HG03066 (cell line): ENCODE data around the gene APBA3.
"Not testable (repeated sequence)": the region's sequence is repeated elsewhere in the genome, so short reads cannot be mapped to it uniquely, and the experiment has no call there.

Experiments used
- ATAC-seq: cut with Tn5 transposase; IDR thresholded peaks from one replicate; pipeline ENCODE4 v1.9.1; 2021; ENCODE audit warnings: low read depth; ENCODE audit not compliant: unreplicated experiment

The APBA3 gene

DNA sequence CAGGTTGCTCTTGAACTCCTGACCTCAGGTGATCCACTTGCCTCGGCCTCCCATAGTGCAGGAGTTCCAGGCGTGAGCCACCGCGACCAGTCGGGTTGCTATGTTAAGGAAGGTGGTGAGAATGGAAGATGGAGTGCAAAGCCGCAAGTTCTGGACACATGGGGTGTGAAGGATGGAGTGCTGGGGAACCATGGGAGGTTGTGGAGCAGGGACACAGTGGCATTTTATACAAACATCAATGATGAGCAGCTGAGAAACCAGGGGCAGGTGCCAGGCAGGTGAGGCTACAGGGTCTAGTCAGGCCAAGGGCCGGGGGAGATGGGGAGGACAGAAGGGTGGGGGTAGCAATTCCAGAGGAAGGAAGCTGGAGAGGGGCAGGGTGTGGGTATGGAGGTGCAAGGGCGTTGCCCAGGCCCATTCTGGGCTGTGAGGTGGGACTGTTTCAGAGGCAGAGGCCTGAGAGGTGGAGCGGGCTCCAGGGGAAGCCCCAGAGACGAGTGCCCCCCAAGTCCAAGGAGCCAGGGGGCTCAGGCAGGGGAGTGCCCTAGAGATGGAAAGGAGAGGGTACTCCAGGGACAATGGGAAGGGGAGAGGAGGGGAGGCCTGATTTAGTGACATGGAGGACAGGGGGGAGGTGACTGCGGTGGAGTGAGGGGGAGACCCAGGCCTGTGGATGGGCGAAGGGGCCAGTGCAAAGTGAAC lies 12.5 kb upstream of the APBA3 start:
- ATAC-seq, result no peak

DNA sequence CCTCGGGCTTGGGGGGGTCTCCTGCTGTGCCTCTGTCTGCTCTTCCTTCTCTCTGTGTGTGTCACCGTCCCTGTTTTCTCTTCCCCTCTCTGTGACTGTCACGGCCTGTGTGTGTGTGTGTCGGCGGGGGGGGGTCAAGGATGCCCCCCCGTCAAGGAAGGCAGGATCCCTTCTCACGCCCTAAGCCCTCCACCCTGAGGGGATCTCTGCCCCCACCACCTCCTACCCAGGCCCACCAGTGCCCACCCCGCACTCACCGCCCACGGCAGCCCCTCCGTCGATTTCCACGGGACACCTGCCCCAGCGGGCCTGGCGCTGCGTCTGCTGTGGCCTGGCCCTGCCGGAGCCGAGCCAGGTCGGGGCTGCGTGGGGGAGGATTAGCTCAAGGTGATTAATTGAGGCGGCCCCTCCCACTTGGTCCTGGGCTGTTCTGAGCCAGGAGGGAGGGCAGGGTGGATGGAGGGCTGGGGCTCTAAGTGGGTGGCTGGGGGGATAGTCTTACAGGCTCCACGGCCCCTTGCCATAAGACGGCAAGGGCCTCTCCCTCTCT lies 10.5 kb upstream of the APBA3 start, which contains the start of gene RAX2:
TSS of gene RAX2 (minus strand) at position 323 of the 550 bp plus-strand sequence. CDS start 486 bp downstream, outside the sequence.
- no peak for ATAC-seq

DNA sequence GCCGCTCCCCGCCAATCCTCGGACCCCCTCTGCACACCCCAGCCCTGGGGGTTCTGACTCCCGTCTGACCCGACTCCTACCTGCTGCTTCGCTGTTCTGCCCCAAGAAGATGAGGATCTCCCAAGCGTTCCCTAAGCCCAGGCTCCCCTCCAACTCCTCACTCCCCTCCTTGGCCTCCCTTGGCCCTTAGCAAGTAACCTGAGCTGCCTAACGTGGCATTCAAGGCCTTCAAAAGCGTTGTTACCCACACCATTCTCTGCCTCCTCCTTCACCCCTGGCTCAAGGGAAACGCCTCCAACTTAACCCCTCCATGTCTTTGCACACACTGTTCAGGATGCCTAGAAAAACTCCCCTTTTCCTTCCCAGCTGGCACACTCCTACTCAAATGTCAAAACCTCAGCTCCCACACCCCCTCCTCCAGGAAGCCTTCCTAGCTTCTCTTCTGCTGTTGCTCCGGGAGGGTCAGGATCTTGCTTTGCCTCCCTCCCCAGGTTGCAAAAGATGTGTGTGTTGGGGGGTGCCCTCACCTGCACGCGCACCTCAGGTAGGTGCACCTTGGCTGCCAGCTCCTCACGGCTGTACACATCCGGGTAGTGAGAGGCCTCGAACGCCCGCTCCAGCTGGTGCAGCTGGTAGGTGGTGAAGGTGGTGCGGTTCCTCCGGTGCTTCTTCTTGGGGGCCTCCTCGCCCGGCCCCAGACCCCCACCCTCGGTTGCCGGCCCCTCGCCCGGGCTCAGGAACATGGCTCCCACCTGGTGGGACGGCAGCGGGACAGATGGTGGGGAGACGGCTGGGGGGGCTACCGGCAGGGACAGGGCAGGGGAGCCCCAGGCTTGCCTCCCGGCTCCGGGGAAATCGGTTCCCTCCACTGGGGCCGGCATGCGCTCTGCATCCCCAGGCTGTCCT lies 9.8 kb upstream of the APBA3 start:
- no peak for ATAC-seq

DNA sequence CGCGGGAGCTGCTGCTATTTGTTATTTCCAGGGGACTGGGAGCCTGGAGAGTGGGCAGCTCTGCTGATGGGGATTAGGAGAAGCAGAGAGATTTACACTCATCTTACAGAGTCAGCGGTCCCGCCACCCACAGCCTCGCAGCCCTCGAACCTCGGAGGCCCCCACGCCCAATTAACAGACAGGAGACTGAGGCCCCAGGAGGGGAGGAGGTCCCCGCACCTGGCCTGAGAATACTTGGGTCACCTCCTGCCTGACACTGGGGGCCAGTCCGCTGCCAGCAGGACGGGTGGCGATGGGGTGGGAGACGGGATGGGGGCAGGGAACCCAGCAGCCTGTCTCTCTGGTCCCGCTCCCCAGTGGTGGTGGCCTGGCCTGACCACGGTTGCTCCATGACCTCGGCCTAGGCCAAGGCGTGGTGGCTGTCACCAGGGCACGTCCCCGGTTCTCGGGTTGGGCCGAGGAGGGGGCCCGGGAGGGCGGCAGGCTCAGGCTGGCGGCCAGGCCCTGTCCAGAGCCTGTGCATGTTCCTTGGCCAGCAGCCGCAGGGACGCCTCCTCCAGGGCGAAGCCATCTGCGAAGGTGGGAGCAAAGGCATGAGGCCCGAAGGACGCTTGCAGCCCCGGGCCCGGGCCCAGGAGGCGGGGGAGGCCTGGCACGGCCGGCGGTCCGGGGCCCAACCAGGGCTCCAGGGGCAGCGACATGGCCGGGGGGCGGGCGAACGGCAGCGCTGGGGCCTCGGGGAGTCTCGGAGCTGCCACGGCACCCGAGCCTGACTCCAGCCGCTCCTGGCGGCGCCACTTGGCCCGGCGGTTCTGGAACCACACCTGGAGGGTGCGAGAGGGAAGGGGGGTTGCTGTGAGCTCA lies 8.9 kb upstream of the APBA3 start:
- ATAC-seq, result no peak

DNA sequence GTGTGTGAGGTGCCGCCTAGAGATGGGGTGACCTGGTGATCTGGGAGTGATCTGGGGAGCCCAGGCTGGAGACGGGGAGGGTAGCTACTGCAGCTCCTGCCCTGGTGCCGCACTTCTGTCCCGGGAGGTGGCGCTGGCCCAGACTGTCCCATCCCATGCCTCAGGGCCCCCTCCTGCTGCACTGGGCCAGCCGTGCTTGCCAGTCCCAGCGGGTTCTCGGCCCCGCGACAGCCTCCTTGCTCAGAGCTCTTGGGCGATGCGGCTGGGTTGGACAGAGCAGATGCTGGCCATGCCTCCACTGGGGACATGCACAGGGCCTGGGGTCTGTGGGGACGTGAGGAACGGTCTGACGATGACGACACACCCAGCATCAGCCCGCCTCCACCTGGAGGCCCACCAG lies 8.0 kb upstream of the APBA3 start:
- ATAC-seq, result no peak

DNA sequence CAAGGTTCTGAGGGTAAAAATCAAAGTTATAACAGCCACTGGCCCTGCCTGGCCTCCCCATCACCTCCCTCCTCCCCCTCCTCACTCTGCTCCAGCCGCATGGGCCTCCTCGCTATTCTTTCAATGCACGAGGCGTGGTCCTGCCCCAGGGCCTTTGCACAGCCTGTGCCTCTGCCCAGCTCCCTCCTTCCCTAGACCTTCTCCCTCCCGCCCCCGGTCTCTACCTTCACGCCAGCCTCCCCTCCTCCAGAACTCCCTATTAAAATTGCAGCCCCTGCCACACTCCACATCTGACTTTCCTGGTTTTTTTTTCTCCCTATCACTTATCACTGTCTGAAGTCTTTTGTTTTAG lies 7.2 kb upstream of the APBA3 start:
- no peak for ATAC-seq

DNA sequence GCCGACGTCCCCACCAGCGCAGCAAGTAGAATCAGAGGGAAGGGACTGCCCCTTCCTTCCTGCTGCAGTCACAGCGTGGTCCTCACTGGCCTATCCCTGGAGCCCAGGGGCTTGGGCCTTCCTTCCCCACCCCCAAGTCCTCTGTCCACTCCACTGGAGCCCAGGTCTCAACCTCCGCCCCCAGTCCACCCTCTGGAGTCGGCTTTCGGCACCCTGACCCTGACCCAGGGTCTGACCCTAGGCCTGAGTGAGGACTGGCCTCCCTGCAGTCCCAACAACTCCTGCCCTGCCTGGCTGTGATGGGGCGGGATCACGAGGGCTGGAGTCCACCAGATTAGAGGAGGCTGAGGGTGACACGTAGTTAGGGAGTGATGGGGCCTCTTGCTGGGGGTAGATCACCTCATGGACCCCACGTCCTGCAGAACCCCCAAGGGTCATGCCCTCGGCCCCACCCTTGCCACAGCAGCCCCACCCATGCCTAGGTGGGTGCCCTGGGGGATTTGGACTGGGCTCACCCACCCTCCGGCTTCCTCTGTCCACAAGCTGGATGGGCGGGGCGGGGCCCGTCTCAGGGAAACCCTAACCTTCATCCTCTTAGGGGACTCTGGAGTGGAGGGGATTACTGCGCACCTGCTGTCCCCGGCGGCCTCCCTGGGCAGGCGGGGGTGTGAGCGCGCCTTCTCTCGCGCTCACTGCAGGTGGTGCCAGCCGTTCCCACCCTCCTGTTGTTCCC lies 6.7 kb upstream of the APBA3 start:
- no peak for ATAC-seq

DNA sequence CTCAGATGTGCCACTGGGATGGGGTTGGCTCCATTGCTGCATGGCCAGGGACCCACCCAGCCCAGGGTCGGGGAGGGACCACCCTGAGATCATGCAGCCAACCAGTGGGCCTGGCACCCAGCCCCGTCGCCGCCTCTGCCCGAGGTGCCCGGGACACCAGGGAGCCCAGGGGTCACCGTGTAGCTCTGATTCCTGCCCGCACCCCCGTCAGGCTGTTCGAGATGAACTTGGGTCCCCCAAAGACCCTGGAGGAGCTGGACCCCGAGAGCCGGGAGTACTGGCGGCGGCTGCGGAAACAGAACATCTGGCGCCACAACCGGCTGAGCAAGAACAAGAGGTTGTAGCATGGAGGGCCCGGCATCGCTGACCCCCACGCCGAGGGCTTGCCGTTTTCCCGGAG lies 5.6 kb upstream of the APBA3 start:
- ATAC-seq, result no peak

DNA sequence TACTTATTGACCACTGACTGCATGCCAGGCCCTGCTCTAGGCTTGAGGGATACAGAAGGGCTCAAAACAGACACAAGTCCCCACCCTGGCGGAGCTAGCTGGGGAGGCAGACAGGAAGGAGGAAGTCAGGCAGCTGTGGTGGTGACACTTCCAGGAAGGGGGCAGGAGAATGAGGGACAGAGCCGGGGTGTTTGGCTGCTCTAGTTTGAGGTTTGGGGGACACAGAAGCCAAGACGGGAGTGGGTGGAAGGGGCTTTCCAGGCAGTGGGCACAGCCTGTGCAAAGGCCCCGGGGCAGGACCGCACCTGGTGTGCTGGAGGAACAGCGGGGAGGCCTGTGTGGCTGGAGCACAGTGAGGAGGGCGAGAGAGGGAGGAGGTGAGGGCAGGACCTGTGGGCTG lies 5.0 kb upstream of the APBA3 start:
- ATAC-seq, result no peak

DNA sequence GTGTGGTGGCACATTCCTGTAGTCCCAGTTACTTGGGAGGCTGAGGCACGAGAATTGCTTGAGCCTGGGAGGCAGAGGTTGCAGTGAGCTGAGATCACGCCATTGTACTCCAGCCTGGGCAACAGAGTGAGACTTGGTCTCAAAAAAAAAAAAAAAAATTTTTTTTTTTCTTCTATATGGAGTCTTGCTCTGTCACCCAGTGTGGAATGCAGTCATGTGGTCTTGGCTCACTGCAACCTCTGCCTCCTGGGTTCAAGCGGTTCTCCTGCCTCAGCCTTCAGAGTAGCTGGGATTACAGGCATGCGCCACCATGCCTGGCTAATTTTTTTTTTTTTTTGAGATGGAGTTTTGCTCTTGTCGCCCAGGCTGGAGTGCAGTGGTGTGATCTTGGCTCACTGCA lies 4.3 kb upstream of the APBA3 start:
- ATAC-seq, result not testable (repeated sequence)

DNA sequence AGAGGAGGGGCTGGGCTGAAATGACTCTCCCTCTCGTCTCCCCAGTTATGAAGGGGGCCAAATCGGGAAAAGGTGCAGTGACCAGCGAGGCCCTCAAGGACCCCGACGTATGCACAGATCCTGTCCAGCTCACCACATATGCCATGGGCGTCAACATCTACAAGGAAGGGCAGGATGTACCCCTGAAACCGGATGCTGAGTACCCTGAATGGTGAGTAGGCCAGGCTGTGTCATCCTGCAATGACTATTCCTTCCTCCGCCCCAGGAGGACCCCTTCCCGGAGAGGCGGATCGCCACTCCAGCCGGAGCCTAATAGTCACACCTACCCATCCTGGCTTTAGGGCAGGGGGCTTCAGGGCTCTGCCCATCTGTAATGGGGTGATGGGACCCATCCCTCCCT lies 3.6 kb upstream of the APBA3 start:
- ATAC-seq, result no peak

DNA sequence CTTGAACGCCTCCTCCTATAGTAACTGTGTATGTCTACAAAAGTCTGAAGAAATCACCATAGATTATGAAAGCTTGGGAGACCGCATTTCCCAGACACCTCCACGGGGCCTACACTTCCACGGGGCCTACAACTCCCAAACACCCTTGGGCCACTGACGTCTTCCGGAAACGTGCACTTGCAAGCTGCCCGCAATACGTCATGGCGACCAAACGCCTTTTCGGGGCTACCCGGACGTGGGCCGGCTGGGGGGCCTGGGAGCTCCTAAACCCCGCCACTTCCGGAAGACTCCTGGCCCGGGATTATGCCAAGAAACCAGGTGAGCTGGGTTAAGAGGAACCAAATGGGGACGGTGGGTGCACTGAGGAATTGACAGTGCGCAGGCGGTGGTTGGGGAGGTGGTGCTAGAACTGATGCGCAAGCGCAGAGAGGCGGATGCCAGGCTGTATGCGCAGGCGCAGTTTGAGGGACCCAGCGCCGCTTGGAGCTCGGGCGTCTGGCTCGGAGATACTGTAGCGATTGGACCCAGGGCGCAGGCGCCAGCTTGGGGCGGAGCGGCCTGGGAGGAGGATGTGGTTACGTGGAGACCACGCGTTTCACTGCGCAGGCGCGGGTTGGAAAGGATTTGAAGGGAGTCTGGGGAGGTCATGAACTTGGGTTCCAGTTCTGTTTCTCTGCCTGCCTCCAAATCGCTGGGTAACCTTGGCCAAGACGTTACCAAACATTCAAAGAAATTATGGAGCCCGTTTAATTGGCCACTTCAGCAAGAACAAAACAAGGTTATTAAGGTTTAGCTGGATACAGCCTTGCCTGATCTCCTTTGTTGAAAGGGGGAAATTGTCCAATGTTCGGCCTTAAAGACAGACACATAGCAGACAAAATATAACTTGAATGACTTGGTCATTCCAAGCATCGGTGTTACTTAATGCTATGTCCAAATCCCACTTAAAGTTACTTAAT lies 1.3 kb upstream of the APBA3 start, which contains the start of gene MRPL54:
TSS of gene MRPL54 (plus strand) at position 182 of the 959 bp plus-strand sequence. CDS start at position 201, 19 bp downstream.
- ATAC-seq, result peak; percentile 71

DNA sequence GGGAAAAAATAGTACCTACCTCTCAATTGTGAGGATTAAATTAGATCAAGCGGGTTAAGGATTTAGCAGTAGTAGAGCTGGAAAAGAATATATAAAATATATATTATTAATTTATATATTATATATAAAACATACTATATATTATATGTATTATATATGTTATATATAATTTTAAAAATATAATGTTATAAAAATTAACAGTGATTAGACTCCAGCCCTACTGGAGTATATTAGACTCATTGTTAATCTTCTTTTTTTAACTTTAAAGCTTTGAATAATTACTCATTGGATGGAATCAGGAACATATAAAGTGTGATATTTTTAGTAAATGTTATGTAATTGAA lies 610 bp upstream of the APBA3 start:
- no peak for ATAC-seq

DNA sequence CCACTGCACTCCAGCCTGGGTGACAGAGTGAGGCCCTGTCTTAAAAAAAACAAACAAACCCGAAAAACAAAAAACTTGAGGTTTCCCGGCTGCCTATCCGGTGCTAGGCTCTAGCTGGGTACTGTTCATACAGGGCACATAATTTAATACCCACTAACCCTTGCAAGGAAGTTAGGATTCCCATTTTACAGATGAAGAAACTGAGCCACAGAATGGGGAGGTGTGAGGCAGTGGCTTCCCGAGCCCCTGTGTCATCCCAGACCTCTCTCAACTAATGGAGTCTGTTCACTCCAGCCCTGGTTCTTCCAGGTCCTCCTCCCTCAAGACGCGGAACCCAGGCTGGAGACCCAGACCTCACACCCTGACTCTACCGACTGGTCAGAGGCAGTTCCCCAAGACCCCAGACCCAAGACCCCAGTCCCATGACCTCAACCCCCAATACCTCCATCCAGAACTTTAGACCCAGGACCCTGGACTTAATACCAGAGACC lies 576 bp downstream of the APBA3 start:
- ATAC-seq, result no peak

DNA sequence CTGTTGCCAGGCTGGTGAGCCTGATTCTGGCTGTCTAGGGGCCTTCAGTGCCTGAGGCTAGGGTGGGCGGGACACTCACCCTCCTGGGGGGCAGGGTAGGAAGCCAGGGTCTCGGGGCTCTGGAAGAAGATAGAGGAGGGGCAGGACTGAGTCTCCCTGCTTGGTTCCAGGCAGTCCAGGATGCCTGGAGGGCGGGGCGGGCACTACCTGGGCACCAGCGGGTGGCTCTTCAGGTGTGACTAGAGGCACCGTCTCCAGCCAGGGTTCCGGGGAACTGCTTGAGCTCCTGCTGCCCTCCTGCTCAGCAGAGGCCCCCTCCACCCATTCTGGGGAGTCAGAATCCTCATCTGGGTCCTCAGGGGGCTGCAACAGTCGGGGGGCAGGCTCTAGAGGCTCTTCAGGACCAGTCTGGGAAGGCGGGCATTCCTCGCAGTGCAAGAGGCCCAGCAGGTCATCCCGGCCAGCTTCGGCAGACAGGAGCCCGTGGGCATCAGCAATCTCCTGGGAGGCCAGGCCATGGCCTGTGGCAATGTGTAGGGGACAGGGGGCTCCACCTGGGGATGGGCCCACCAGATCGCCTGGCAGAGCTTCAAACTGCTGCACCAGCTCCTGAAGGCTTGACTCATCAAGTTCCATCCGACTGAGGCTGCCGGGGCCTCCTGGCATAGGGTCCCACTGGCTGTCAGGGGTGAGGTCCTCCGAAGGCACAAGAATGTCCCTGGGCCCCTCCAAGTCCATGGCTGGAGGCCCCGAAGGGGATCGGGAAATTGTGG lies 1.8 kb downstream of the APBA3 start:
- ATAC-seq, result no peak

DNA sequence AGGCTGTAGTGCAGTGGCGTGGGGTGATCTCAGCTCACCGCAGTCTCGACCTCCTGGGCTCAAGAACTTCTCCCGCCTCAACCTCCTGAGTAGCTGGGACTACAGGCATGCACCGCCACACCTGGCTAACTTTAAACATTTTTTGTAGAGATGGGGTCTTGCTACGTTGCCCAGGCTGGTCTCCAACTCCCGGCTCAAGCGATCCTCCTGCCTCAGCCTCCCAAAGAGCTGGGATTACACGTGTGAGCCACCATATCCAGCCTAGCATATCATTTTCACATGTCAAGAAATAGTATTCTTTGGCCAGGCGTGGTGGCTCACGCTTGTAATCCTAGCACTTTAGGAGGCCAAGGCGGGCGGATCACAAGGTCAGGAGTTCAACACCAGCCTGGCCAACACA lies 3.2 kb downstream of the APBA3 start:
- not testable (repeated sequence) for ATAC-seq

DNA sequence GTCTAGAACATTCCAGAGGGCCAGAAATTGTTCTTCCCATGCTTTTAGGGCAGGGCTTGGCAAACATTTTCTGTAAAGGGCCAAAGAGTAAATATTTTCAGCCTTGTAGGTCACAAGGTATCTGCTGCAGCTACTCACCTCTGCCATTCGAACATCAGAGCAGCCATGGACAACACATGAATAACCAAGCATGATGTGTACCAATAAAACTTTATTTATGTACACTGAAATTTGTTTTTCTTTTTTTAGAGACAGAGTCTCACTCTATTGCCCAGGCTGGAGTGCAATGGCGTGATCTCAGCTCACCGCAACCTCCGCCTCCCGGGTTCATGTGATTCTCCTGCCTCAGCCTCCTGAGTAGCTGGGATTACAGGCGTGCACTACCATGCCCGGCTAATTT lies 3.8 kb downstream of the APBA3 start:
- not testable (repeated sequence) for ATAC-seq
